ENCODE measurements around the gene CTSO.

GRCh38 chr4:155978810-155979209 is 25.1 kb upstream of the CTSO start:
- no peak for TF ChIP-seq CTCF (IDR thresholded peaks at IDR 0.05 in 4 of 5, conservative IDR thresholded peaks at IDR 0.05 in 1 of 5)
- TF ChIP-seq POLR2A (IDR thresholded peaks at IDR 0.05) = no peak

Data from gastrocnemius medialis (tissue), 4 donors.